ENCODE measurements around the gene CIC.

DNA sequence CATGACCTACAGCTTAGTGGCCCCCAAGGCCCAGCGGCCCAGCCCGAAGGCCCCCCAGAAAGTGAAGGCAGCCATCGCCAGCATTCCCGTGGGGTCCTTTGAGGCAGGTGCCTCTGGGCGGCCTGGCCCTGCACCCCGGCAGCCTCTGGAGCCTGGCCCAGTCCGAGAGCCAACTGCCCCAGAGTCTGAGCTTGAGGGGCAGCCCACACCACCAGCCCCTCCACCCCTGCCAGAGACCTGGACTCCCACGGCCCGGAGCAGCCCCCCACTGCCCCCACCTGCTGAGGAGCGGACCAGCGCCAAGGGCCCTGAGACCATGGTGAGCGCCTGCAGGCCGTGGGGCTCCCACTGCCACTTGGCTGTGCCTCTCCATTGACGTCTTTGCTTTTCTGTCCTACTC, 23.9 kb downstream of the CIC start:
- TF ChIP-seq, protein P1, sequence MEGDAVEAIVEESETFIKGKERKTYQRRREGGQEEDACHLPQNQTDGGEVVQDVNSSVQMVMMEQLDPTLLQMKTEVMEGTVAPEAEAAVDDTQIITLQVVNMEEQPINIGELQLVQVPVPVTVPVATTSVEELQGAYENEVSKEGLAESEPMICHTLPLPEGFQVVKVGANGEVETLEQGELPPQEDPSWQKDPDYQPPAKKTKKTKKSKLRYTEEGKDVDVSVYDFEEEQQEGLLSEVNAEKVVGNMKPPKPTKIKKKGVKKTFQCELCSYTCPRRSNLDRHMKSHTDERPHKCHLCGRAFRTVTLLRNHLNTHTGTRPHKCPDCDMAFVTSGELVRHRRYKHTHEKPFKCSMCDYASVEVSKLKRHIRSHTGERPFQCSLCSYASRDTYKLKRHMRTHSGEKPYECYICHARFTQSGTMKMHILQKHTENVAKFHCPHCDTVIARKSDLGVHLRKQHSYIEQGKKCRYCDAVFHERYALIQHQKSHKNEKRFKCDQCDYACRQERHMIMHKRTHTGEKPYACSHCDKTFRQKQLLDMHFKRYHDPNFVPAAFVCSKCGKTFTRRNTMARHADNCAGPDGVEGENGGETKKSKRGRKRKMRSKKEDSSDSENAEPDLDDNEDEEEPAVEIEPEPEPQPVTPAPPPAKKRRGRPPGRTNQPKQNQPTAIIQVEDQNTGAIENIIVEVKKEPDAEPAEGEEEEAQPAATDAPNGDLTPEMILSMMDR (IDR thresholded peaks at IDR 0.05) = no peak
- TF ChIP-seq POLR2A (IDR thresholded peaks at IDR 0.05) (no peak), EP300 (IDR thresholded peaks at IDR 0.05) (no peak)

Data from tibial nerve (tissue), 4 donors.